HepG2 (cell line): ENCODE data around the gene CYBRD1.

ENCODE experiments used
- BHLHE40 ChIP-seq: IDR thresholded peaks from 2 replicates; pipeline ENCODE4 v1.6.1; 2011; ENCODE audit warnings: low read length, improper control_type of control experiment
- ELF4 ChIP-seq: sonication (generic); formaldehyde crosslinking; IDR thresholded peaks from 2 replicates; pipeline ENCODE4 v1.5.0; 2020; ENCODE audit warnings: missing genetic modification reagents, mild to moderate bottlenecking, moderate library complexity, borderline replicate concordance
- MAZ ChIP-seq, 2 experiments: sonication (generic) in 1 of 2; formaldehyde crosslinking in 1 of 2; IDR thresholded peaks; 2 replicates each; pipeline versions ENCODE4 v1.5.0 to v1.6.1; 2012 to 2020; ENCODE audit warnings: low read depth in 2 of 2, mild to moderate bottlenecking in 2 of 2, borderline replicate concordance in 1 of 2, improper control_type of control experiment in 1 of 2, low read length in 1 of 2, missing genetic modification reagents in 1 of 2, moderate library complexity in 1 of 2
- NFIC ChIP-seq: IDR thresholded peaks from 2 replicates; pipeline ENCODE4 v1.6.1; 2012; ENCODE audit warnings: mild to moderate bottlenecking, low read length, inconsistent platforms
- ZNF816 ChIP-seq: sonication (generic); formaldehyde crosslinking; IDR thresholded peaks from 2 replicates; pipeline ENCODE4 v1.8.0; 2022; ENCODE audit warnings: missing genetic modification reagents, mild to moderate bottlenecking, borderline replicate concordance

GRCh38 chr2:171571721-171572120, 49.4 kb downstream of the CYBRD1 start:
- TF ChIP-seq MAZ (IDR thresholded peaks at IDR 0.05; ENCODE audit: borderline replicate concordance, low read depth, low read length): no peak
- TF ChIP-seq MAZ (CRISPR knock-in tag; IDR thresholded peaks at IDR 0.05; ENCODE audit: low read depth): no peak
- no peak for TF ChIP-seq NFIC
- TF ChIP-seq BHLHE40: no peak
- TF ChIP-seq ELF4 (CRISPR knock-in tag): no peak
- TF ChIP-seq ZNF816 (CRISPR knock-in tag): no peak
